Fibroblast of mammary gland (primary cell): ENCODE results near the gene TGIF2.
"Not testable (repeated sequence)": the region's sequence is repeated elsewhere in the genome, so short reads cannot be mapped to it uniquely, and the experiment has no call there.

Source experiments
- DNase-seq: peaks from one replicate; pipeline ENCODE4 v3.0.0-alpha.2; 2010; ENCODE audit warnings: low read depth
- H3K4me3 ChIP-seq: 2 replicates; pipeline ENCODE4 v1.5.1; 2011; ENCODE audit warnings: low read depth, mild to moderate bottlenecking, low read length, moderate library complexity; ENCODE audit not compliant: control insufficient read depth
- CTCF ChIP-seq: conservative IDR thresholded peaks from 2 replicates; pipeline ENCODE4 v1.5.1; 2011; ENCODE audit warnings: low read depth, low read length, inconsistent platforms; ENCODE audit not compliant: control insufficient read depth, insufficient read depth

TGIF2 gene

GRCh38 chr20:36631646-36632045 is 58.2 kb downstream of the TGIF2 start:
- TF ChIP-seq CTCF = no peak
- no peak overlapping the region for H3K4me3 ChIP-seq
- DNase-seq = no peak

- no peak for DNase-seq
- TF ChIP-seq CTCF = no peak
These were observed 58.7 kb downstream of the TGIF2 start for GRCh38 chr20:36632147-36632486.

GRCh38 chr20:36632487-36633284 is 59.3 kb downstream of the TGIF2 start:
- no peak overlapping the region for H3K4me3 ChIP-seq
- no peak for TF ChIP-seq CTCF
- no peak for DNase-seq

More at GRCh38 chr20:36632147-36632486, 58.7 kb downstream of the TGIF2 start:
- no peak overlapping the region for H3K4me3 ChIP-seq

GRCh38 chr20:36633285-36633772 is 59.9 kb downstream of the TGIF2 start:
- no peak for TF ChIP-seq CTCF
- H3K4me3 ChIP-seq = no peak overlapping the region
- no peak for DNase-seq

- DNase-seq = no peak
- no peak for TF ChIP-seq CTCF
- H3K4me3 ChIP-seq = no peak overlapping the region
These were observed 60.9 kb downstream of the TGIF2 start for GRCh38 chr20:36634342-36634741.

GRCh38 chr20:36638876-36639400 is 65.5 kb downstream of the TGIF2 start:
- not testable (repeated sequence) for H3K4me3 ChIP-seq, DNase-seq

- TF ChIP-seq CTCF = no peak
- no peak for DNase-seq
- H3K4me3 ChIP-seq = no peak overlapping the region
These were observed 68.1 kb downstream of the TGIF2 start for GRCh38 chr20:36641506-36641843.
